ENCODE measurements around the gene DLG4. TPM values are rescaled to one million over a fixed set of nuclear protein-coding genes. Genes with fewer than 3 reads are reported as not detected.

Gene DLG4
- total RNA-seq, 2 donors from 2014 or later: 35.1 to 68.5 TPM

- 96% methylated on average over 26 to 31 of the region's 31 CpGs for WGBS, 2 experiments (ENCODE audit: insufficient coverage in 1 of 2, insufficient read length in 1 of 2)
- Histone ChIP-seq H3K36me3 (ENCODE audit: control insufficient read depth, insufficient read depth, low read length) (peaks cover 79% of the 10 kb centered on the region), H3K4me3 (ENCODE audit: low read length) (no peak overlapping the region), H3K27me3 (ENCODE audit: control insufficient read depth, insufficient read depth, low read length, poor library complexity, severe bottlenecking) (no peaks in the 10 kb centered on the region), H3K9ac (ENCODE audit: extremely low read depth, low read length, poor library complexity, severe bottlenecking) (no peak overlapping the region), H3K4me1 (ENCODE audit: control insufficient read depth, insufficient read depth, low read length) (peaks cover 3% of the 10 kb centered on the region), H3K27ac (ENCODE audit: low read depth, low read length) (no peak overlapping the region), H3K9me3 (ENCODE audit: control insufficient read depth, low read length) (no peaks in the 10 kb centered on the region)
- TF ChIP-seq CTCF (conservative IDR thresholded peaks at IDR 0.05): no peak
- no peaks in the 10 kb centered on the region for H3K27me3 Mint-ChIP-seq (ENCODE audit: insufficient read depth)
- H3K36me3 Mint-ChIP-seq (ENCODE audit: low read depth): peaks cover 76% of the 10 kb centered on the region
- DNase-seq: no peak
- H3K9me3 Mint-ChIP-seq: no peaks in the 10 kb centered on the region
- no peak overlapping the region for H3K4me3 Mint-ChIP-seq
- no peak overlapping the region for H3K27ac Mint-ChIP-seq
- peaks cover 3% of the 10 kb centered on the region for H3K4me1 Mint-ChIP-seq
Observed at GRCh38 chr17:7226721-7227710, 7.4 kb upstream of the DLG4 start.

GRCh38 chr17:7225711-7226331 is 6.2 kb upstream of the DLG4 start:
- Histone ChIP-seq H3K4me3 (ENCODE audit: low read length) (no peak overlapping the region), H3K9ac (ENCODE audit: extremely low read depth, low read length, poor library complexity, severe bottlenecking) (no peak overlapping the region), H3K36me3 (ENCODE audit: control insufficient read depth, insufficient read depth, low read length) (peaks cover 84% of the 10 kb centered on the region), H3K9me3 (ENCODE audit: control insufficient read depth, low read length) (no peaks in the 10 kb centered on the region), H3K27me3 (ENCODE audit: control insufficient read depth, insufficient read depth, low read length, poor library complexity, severe bottlenecking) (no peaks in the 10 kb centered on the region), H3K4me1 (ENCODE audit: control insufficient read depth, insufficient read depth, low read length) (peaks cover 5% of the 10 kb centered on the region), H3K27ac (ENCODE audit: low read depth, low read length) (no peak overlapping the region)
- no peak for DNase-seq
- Mint-ChIP-seq H3K4me1 (peaks cover 5% of the 10 kb centered on the region), H3K27me3 (ENCODE audit: insufficient read depth) (no peaks in the 10 kb centered on the region), H3K4me3 (no peak overlapping the region), H3K36me3 (ENCODE audit: low read depth) (peaks cover 81% of the 10 kb centered on the region), H3K9me3 (no peaks in the 10 kb centered on the region), H3K27ac (no peak overlapping the region)
- TF ChIP-seq CTCF (conservative IDR thresholded peaks at IDR 0.05): no peak
- 94% methylated on average over 20 of the region's 21 CpGs; no CpG with 5 or more reads in 1 of the 2 experiments for WGBS, 2 experiments (ENCODE audit: insufficient coverage in 1 of 2, insufficient read length in 1 of 2)

GRCh38 chr17:7224661-7225111 is 5.0 kb upstream of the DLG4 start:
- peaks cover 72% of the 10 kb centered on the region for H3K36me3 Mint-ChIP-seq (ENCODE audit: low read depth)
- no peaks in the 10 kb centered on the region for H3K27me3 Mint-ChIP-seq (ENCODE audit: insufficient read depth)
- Histone ChIP-seq H3K36me3 (ENCODE audit: control insufficient read depth, insufficient read depth, low read length) (peaks cover 73% of the 10 kb centered on the region), H3K4me1 (ENCODE audit: control insufficient read depth, insufficient read depth, low read length) (peaks cover 5% of the 10 kb centered on the region), H3K9me3 (ENCODE audit: control insufficient read depth, low read length) (no peaks in the 10 kb centered on the region), H3K4me3 (ENCODE audit: low read length) (no peak overlapping the region), H3K27me3 (ENCODE audit: control insufficient read depth, insufficient read depth, low read length, poor library complexity, severe bottlenecking) (no peaks in the 10 kb centered on the region), H3K27ac (ENCODE audit: low read depth, low read length) (no peak overlapping the region), H3K9ac (ENCODE audit: extremely low read depth, low read length, poor library complexity, severe bottlenecking) (no peak overlapping the region)
- no peak for DNase-seq
- H3K4me1 Mint-ChIP-seq: peaks cover 11% of the 10 kb centered on the region
- WGBS, 2 experiments (ENCODE audit: insufficient coverage in 1 of 2, insufficient read length in 1 of 2): 86 to 88% methylated on average over 10 to 15 of the region's 15 CpGs
- no peak overlapping the region for H3K4me3 Mint-ChIP-seq
- TF ChIP-seq CTCF (conservative IDR thresholded peaks at IDR 0.05): no peak
- peak overlapping the region; percentile 35 for H3K27ac Mint-ChIP-seq
- no peaks in the 10 kb centered on the region for H3K9me3 Mint-ChIP-seq

All from endodermal cell (in vitro differentiated cells).